Loucy (cell line): ENCODE results near the gene ATAD3C.

ENCODE experiments used
- CTCF ChIP-seq: fragments of 200-600 bp; sonication (generic); conservative IDR thresholded peaks from 2 replicates; pipeline ENCODE4 v1.5.1; 2014; ENCODE audit warnings: mild to moderate bottlenecking, antibody characterized with exemption, low read length
- EZH2phosphoT487 ChIP-seq: fragments of 200-600 bp; IDR thresholded peaks from 2 replicates; pipeline ENCODE4 v1.6.1; 2018; ENCODE audit warnings: antibody characterized with exemption, mild to moderate bottlenecking, moderate library complexity, borderline replicate concordance

- TF ChIP-seq EZH2phosphoT487: no peak
- peak; percentile 27; the same call in 1 of the 2 replicates for TF ChIP-seq CTCF
Observed at GRCh38 chr1:1437904-1438376, 11.5 kb upstream of the ATAD3C start.
